LNCaP clone FGC (cell line): ENCODE measurements around the gene POMC.
"Not testable (repeated sequence)": the region's sequence is repeated elsewhere in the genome, so short reads cannot be mapped to it uniquely, and the experiment has no call there.

ENCODE experiments used
- DNase-seq: peaks from one replicate; pipeline ENCODE4 v3.0.0-alpha.2; 2011; ENCODE audit warnings: low read depth
- H3K4me3 ChIP-seq: 2 replicates; pipeline ENCODE4 v1.5.1; 2011; ENCODE audit warnings: mild to moderate bottlenecking, low read depth, low read length, control low read depth
- TF ChIP-seq, protein P1 (sequence below): IDR thresholded peaks from 2 replicates; pipeline ENCODE4 v1.5.1; 2012; ENCODE audit warnings: mild to moderate bottlenecking; ENCODE audit not compliant: control insufficient read depth, insufficient read depth; ENCODE audit errors: extremely low read depth

The POMC gene

DNA sequence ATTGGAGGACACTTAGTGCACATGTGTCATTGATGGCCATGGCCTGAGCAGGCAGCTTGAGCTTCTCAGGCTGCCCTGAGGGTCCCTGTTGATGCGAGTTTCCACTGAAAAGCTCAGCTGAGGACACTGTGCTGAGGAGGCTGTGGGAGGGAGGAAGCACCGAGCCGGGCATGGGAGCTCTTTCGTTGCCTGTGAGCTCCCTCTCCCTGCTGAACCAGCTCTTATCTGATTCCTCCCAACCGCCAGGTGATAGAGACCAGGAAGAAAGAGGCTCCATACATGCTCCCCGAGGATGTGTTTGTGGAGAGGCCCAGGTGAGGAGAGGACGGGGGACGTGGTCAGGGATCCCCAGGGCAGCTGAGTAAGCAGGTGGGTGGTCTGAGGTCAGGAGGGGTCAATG is 27.3 kb downstream of the POMC start:
- TF ChIP-seq, protein P1, sequence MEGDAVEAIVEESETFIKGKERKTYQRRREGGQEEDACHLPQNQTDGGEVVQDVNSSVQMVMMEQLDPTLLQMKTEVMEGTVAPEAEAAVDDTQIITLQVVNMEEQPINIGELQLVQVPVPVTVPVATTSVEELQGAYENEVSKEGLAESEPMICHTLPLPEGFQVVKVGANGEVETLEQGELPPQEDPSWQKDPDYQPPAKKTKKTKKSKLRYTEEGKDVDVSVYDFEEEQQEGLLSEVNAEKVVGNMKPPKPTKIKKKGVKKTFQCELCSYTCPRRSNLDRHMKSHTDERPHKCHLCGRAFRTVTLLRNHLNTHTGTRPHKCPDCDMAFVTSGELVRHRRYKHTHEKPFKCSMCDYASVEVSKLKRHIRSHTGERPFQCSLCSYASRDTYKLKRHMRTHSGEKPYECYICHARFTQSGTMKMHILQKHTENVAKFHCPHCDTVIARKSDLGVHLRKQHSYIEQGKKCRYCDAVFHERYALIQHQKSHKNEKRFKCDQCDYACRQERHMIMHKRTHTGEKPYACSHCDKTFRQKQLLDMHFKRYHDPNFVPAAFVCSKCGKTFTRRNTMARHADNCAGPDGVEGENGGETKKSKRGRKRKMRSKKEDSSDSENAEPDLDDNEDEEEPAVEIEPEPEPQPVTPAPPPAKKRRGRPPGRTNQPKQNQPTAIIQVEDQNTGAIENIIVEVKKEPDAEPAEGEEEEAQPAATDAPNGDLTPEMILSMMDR: no peak
- DNase-seq: no peak
- H3K4me3 ChIP-seq: no peak overlapping the region

DNA sequence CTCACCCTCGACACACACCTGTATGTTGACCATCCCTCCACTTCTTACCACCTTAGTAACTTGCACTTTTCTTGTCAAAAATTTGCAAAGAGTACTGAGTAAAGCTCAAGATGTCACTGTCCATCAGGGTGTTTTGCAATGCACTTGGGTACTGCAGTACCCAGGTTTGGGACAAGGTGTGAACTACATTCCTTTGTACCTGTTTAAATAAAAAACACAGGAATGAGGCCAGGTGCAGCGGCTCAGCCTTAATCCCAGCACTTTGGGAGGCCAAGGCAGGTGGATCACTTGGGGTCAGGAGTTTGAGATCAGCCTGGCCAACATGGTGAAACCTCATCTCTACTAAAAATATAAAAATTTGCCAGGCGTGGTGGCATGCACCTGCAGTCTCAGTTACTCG is 27.8 kb downstream of the POMC start:
- not testable (repeated sequence) for DNase-seq, H3K4me3 ChIP-seq

DNA sequence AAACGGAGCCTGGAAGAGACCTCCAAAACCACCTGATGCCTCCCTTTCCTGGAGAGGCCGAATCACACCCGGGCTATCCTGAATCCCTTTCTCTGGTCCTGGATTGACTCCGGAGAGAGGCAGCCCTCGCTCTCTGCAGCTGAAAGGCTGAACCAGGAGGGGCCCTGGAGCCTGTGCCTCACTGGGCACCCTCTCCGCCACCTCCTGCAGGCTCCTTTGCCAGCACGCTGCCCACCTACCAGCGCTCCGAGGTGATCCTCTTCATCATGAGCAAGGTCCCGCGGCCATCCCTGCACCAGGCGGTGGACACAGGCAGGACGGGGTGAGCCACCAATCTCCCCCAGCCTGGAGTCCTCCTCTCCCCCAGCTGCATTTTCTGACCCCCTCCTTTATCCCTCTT is 35.7 kb downstream of the POMC start:
- no peak overlapping the region for H3K4me3 ChIP-seq
- DNase-seq: no peak
- TF ChIP-seq, protein P1: no peak

DNA sequence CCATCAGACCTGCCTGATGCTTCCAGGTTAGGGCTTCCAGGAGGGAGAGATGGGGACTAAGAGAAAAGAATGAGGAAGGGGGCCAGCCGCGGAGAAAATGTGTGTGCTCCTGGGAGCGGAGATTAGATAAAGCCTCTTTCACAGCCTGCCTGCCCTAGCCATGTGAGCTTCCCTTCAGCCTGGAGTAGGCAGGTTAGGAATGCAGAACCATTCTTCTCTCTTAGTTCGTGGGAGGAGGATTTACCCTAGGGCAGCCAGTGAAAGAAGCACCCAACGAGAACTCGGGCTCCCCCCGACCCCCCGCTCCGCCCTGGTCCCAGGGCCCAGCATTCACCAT is 36.1 kb downstream of the POMC start:
- H3K4me3 ChIP-seq: no peak overlapping the region
- TF ChIP-seq, protein P1: no peak
- no peak for DNase-seq

DNA sequence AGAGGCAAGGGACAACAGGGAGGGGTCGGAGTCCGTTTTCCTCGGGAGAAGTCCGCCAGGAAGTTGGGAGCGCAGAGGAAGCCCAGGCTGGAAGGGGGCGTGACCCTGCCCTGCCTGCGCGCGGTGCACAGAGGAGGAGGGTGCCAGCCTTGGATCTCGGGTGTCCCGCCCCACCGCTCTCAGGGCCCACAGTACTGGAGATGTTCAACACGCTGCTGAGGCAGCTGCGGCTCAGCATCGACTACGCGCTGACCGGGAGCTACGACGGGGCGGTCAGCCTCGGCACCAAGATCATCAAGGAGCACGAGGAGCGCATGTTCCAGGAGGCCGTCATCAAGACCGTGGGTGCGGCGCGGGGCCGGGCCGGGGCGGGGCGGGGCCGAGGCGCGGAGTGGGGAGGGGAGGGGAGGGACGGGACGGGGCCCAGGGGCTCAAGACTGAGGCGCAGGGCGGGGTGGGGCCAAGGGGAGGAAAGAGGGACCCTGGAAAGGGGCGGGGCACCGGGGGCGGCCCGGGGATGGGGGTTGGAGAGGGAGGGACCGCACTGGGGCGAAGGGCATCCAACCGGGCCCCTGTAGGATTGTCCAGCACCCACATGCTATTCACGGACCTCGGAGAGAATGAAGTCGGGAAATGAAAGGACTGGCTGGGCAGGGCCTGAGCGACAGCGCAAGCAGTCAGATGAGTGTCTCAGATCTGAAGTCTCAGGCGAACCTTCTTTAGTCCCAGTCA is 36.6 kb downstream of the POMC start:
- H3K4me3 ChIP-seq: no peak overlapping the region
- TF ChIP-seq, protein P1: no peak
- DNase-seq: no peak

DNA sequence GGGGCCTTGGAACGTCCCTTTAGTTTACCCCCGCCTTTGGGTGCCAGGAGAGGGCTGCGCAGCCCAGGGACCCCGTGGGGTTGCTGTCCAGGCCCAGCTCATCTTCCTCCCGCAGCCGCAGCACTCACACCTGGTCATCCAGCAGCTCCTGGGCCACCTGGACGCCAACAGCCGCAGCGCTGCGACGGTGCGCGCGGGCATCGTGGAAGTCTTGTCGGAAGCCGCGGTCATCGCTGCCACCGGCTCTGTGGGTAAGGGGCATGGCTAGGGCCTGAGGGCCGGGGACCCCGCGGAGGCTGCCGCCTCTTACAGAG is 37.2 kb downstream of the POMC start:
- H3K4me3 ChIP-seq: no peak overlapping the region
- TF ChIP-seq, protein P1: no peak
- DNase-seq: no peak

DNA sequence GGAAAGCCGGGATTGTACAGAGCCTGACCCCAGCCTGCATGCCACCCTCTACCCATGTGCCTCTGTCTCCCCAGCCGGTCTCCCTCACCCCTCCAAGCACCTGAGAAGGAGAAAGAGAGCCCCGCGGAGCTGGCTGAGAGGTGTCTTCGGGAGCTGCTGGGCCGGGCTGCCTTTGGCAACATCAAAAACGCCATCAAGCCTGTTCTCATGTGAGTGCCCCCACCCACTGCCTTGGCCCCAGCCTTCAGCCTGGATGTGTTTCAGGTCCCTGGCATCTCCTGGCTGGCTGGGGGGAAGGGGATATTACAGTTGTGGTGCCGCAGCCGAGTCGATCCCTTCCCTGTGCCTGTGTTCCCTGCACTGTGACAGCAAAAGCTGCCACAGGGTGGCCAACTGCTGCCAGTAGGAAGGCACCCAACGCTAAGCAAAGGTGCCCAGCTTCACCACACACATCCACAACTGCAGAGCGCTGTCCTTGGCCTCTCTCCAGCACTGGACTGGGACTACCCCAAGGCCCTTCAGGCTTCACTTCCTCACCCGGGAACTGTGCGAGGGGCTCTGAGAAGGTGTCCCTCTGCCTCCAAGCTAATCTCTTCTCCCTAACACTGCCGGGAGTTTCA is 38.4 kb downstream of the POMC start:
- TF ChIP-seq, protein P1: peak; percentile 36
- no peak for DNase-seq
- no peak overlapping the region for H3K4me3 ChIP-seq
